K562 (cell line): Measurements from ENCODE around the gene ADAM15. TPM values are rescaled to one million over a fixed set of nuclear protein-coding genes. Genes with fewer than 3 reads are reported as not detected.

Experiments
- KAT8 ChIP-seq: fragments of 450-650 bp; IDR thresholded peaks from 2 replicates; pipeline ENCODE4 v1.6.1; 2016; ENCODE audit warnings: low read depth, mild to moderate bottlenecking
- MAFK ChIP-seq: IDR thresholded peaks from 2 replicates; pipeline ENCODE4 v1.6.1; 2011; ENCODE audit warnings: low read length, improper control_type of control experiment
- MTA2 ChIP-seq: fragments of 450-650 bp; IDR thresholded peaks from 2 replicates; pipeline ENCODE4 v1.6.1; 2016; ENCODE audit warnings: low read depth
- PHF21A ChIP-seq: fragments of 450-650 bp; IDR thresholded peaks from 2 replicates; pipeline ENCODE4 v1.6.1; 2017; ENCODE audit warnings: low read depth, borderline replicate concordance
- POLR2G ChIP-seq: fragments of 200-400 bp; formaldehyde crosslinking; IDR thresholded peaks from 2 replicates; pipeline ENCODE4 v1.6.1; 2017; ENCODE audit warnings: low read depth, mild to moderate bottlenecking, antibody characterized with exemption, low read length, moderate library complexity
- POLR2H ChIP-seq: IDR thresholded peaks from 2 replicates; pipeline ENCODE4 v1.6.1; 2016; ENCODE audit warnings: missing genetic modification characterization, low read depth, mild to moderate bottlenecking, control low read depth, missing compliant biosample characterization, moderate library complexity
- RBFOX2 ChIP-seq: fragments of 200-400 bp; formaldehyde crosslinking; IDR thresholded peaks from 2 replicates; pipeline ENCODE4 v1.6.1; 2017; ENCODE audit warnings: low read depth, mild to moderate bottlenecking, low read length, moderate library complexity
- RBM22 ChIP-seq: fragments of 200-400 bp; formaldehyde crosslinking; IDR thresholded peaks from 2 replicates; pipeline ENCODE4 v1.6.1; 2018; ENCODE audit warnings: low read length, low read depth; ENCODE audit not compliant: poor library complexity, severe bottlenecking
- RBM39 ChIP-seq: fragments of 200-400 bp; formaldehyde crosslinking; optimal IDR thresholded peaks from 2 replicates; pipeline ENCODE3; 2018; ENCODE audit warnings: low read depth, low read length
- THRAP3 ChIP-seq: fragments of 450-650 bp; IDR thresholded peaks from 2 replicates; pipeline ENCODE4 v1.6.1; 2016; ENCODE audit warnings: mild to moderate bottlenecking, inconsistent platforms, borderline replicate concordance
- ZNF79 ChIP-seq: fragments of 250-450 bp; sonication (Bioruptor Pico); IDR thresholded peaks from 2 replicates; pipeline ENCODE4 v1.4.0; 2020; ENCODE audit warnings: low read depth, mild to moderate bottlenecking, moderate library complexity
- ZSCAN29 ChIP-seq: fragments of 450-650 bp; IDR thresholded peaks from 2 replicates; pipeline ENCODE4 v1.6.1; 2017
- polyA plus RNA-seq, 8 experiments: library from polyadenylated mRNA; depleted of rRNA in 4 of 8; stranded (reverse) in 5 of 8; unstranded in 3 of 8; fragments of >200 nt; fragmentation: Nextera tagmentation in 2 of 8; fragmentation: Illumina TruSeq in 1 of 8; extraction: Ambion mirVana in 2 of 8; extraction: Trizol in 1 of 8; gene quantifications; 2 replicates each; pipeline versions ENCODE4 v1.2.1 to v1.2.3, GENCODE V29; 2011 to 2014; ENCODE audit warnings: inconsistent platforms in 1 of 8, missing spikeins in 1 of 8
- total RNA-seq, 7 experiments: library from RNA; depleted of rRNA in 6 of 7; stranded (reverse); fragments of >200 nt in 6 of 7; fragmentation: Illumina TruSeq in 2 of 7; extraction: Trizol in 2 of 7; gene quantifications; 2 replicates each; pipeline versions ENCODE4 v1.2.1 to v1.2.3, GENCODE V29; 2011 to 2021; ENCODE audit warnings: low replicate concordance in 1 of 7
- TF ChIP-seq, protein P1 (sequence below): fragments of 250-450 bp; sonication (Bioruptor Pico); IDR thresholded peaks from 2 replicates; pipeline ENCODE4 v1.4.0; 2020; ENCODE audit warnings: mild to moderate bottlenecking, moderate library complexity, borderline replicate concordance
- TF ChIP-seq, protein P2 (sequence below), 2 experiments: IDR thresholded peaks in 1 of 2; conservative IDR thresholded peaks in 1 of 2; 2 replicates each; pipeline ENCODE4 v1.6.1; 2016; ENCODE audit warnings: low read depth in 2 of 2, mild to moderate bottlenecking in 1 of 2, missing compliant biosample characterization in 1 of 2, missing genetic modification characterization in 1 of 2, moderate library complexity in 1 of 2
- TF ChIP-seq, protein P3 (sequence below): sonication (generic); formaldehyde crosslinking; IDR thresholded peaks from 2 replicates; pipeline ENCODE4 v1.9.0; 2022; ENCODE audit warnings: mild to moderate bottlenecking, missing genetic modification reagents
- TF ChIP-seq, protein P4 (sequence below): fragments of 450-650 bp; IDR thresholded peaks from 2 replicates; pipeline ENCODE4 v1.6.1; 2017; ENCODE audit warnings: antibody characterized with exemption, mild to moderate bottlenecking

ADAM15 gene
- total and polyA plus RNA-seq, 9 of the 15 experiments (the other 6 are each of a cell fraction or from before 2014, with no cell fraction given): 0.69 to 72.3 (median 32.8) TPM

DNA sequence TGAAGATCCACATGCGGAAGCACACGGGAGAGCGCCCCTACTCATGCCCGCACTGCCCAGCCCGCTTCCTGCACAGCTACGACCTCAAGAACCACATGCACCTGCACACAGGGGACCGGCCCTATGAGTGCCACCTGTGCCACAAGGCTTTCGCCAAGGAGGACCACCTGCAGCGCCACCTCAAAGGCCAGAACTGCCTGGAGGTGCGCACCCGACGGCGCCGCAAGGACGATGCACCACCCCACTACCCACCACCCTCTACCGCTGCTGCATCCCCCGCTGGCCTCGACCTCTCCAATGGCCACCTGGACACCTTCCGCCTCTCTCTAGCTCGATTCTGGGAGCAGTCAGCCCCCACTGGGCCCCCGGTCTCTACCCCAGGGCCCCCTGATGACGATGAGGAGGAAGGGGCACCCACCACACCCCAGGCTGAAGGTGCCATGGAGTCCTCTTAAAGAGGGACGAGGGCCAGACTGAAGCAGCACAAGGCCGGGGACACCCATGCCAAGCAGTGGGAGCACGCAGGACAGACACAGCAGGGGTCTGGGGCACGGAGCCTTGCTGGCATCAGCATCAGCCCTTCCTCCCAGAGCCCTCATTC lies 34.8 kb upstream of the ADAM15 start (continued):
- TF ChIP-seq, protein P1, sequence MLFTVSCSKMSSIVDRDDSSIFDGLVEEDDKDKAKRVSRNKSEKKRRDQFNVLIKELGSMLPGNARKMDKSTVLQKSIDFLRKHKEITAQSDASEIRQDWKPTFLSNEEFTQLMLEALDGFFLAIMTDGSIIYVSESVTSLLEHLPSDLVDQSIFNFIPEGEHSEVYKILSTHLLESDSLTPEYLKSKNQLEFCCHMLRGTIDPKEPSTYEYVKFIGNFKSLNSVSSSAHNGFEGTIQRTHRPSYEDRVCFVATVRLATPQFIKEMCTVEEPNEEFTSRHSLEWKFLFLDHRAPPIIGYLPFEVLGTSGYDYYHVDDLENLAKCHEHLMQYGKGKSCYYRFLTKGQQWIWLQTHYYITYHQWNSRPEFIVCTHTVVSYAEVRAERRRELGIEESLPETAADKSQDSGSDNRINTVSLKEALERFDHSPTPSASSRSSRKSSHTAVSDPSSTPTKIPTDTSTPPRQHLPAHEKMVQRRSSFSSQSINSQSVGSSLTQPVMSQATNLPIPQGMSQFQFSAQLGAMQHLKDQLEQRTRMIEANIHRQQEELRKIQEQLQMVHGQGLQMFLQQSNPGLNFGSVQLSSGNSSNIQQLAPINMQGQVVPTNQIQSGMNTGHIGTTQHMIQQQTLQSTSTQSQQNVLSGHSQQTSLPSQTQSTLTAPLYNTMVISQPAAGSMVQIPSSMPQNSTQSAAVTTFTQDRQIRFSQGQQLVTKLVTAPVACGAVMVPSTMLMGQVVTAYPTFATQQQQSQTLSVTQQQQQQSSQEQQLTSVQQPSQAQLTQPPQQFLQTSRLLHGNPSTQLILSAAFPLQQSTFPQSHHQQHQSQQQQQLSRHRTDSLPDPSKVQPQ (CRISPR knock-in tag): no peak
- TF ChIP-seq MTA2 (no peak), THRAP3 (no peak), RBM22 (peak; percentile 87), ZSCAN29 (no peak), POLR2H (tag) (no peak), RBFOX2 (peak; percentile 62; the same call in 1 of the 2 replicates), KAT8 (no peak), MAFK (no peak), POLR2G (peak; percentile 67; the same call in 1 of the 2 replicates), ZNF79 (CRISPR knock-in tag) (no peak), RBM39 (no peak), PHF21A (no peak)
- TF ChIP-seq, protein P2, sequence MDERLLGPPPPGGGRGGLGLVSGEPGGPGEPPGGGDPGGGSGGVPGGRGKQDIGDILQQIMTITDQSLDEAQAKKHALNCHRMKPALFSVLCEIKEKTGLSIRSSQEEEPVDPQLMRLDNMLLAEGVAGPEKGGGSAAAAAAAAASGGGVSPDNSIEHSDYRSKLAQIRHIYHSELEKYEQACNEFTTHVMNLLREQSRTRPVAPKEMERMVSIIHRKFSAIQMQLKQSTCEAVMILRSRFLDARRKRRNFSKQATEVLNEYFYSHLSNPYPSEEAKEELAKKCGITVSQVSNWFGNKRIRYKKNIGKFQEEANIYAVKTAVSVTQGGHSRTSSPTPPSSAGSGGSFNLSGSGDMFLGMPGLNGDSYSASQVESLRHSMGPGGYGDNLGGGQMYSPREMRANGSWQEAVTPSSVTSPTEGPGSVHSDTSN (CRISPR knock-in tag; IDR thresholded peaks at IDR 0.05; ENCODE audit: low read depth): no peak
- TF ChIP-seq, protein P2 (tag; conservative IDR thresholded peaks at IDR 0.05; ENCODE audit: low read depth): no peak
- TF ChIP-seq, protein P3, sequence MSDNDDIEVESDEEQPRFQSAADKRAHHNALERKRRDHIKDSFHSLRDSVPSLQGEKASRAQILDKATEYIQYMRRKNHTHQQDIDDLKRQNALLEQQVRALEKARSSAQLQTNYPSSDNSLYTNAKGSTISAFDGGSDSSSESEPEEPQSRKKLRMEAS (CRISPR knock-in tag): peak; percentile 21; the same call in 1 of the 2 replicates
- TF ChIP-seq, protein P4, sequence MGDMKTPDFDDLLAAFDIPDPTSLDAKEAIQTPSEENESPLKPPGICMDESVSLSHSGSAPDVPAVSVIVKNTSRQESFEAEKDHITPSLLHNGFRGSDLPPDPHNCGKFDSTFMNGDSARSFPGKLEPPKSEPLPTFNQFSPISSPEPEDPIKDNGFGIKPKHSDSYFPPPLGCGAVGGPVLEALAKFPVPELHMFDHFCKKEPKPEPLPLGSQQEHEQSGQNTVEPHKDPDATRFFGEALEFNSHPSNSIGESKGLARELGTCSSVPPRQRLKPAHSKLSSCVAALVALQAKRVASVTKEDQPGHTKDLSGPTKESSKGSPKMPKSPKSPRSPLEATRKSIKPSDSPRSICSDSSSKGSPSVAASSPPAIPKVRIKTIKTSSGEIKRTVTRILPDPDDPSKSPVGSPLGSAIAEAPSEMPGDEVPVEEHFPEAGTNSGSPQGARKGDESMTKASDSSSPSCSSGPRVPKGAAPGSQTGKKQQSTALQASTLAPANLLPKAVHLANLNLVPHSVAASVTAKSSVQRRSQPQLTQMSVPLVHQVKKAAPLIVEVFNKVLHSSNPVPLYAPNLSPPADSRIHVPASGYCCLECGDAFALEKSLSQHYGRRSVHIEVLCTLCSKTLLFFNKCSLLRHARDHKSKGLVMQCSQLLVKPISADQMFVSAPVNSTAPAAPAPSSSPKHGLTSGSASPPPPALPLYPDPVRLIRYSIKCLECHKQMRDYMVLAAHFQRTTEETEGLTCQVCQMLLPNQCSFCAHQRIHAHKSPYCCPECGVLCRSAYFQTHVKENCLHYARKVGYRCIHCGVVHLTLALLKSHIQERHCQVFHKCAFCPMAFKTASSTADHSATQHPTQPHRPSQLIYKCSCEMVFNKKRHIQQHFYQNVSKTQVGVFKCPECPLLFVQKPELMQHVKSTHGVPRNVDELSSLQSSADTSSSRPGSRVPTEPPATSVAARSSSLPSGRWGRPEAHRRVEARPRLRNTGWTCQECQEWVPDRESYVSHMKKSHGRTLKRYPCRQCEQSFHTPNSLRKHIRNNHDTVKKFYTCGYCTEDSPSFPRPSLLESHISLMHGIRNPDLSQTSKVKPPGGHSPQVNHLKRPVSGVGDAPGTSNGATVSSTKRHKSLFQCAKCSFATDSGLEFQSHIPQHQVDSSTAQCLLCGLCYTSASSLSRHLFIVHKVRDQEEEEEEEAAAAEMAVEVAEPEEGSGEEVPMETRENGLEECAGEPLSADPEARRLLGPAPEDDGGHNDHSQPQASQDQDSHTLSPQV: peak; percentile 24; the same call in 1 of the 2 replicates
